MM.1S (cell line): ENCODE measurements around the gene RASSF4.
A peak's percentile ranks its signal among the peaks of the same experiment; 100 is the strongest.
"Not testable (repeated sequence)": the region's sequence is repeated elsewhere in the genome, so short reads cannot be mapped to it uniquely, and the experiment has no call there.

Source experiments
- DNase-seq: peaks from one replicate; pipeline ENCODE4 v3.0.0-alpha.2; 2015
- H2AFZ ChIP-seq: fragments of 300-600 bp; sonication (generic); 2 replicates; pipeline ENCODE4 v1.6.0; 2016; ENCODE audit warnings: antibody characterized with exemption, low read length
- H3F3A ChIP-seq: fragments of 300-600 bp; sonication (generic); 2 replicates; pipeline ENCODE4 v1.6.1; 2016; ENCODE audit warnings: mild to moderate bottlenecking, antibody characterized with exemption, low read length, moderate library complexity, mixed read lengths; ENCODE audit not compliant: insufficient read depth
- H3K27ac ChIP-seq: fragments of 300-600 bp; sonication (generic); 2 replicates; pipeline ENCODE4 v1.5.1; 2016; ENCODE audit warnings: mild to moderate bottlenecking, low read length
- H3K27me3 ChIP-seq: fragments of 300-600 bp; sonication (generic); replicated peaks from 2 replicates; pipeline ENCODE4 v1.6.0; 2016; ENCODE audit warnings: low read length; ENCODE audit not compliant: insufficient read depth
- H3K36me3 ChIP-seq: fragments of 300-600 bp; sonication (generic); replicated peaks from 2 replicates; pipeline ENCODE4 v1.6.1; 2016; ENCODE audit warnings: mild to moderate bottlenecking, low read length, mixed read lengths; ENCODE audit not compliant: insufficient read depth
- H3K4me1 ChIP-seq: fragments of 300-600 bp; sonication (generic); 2 replicates; pipeline ENCODE4 v1.6.1; 2016; ENCODE audit warnings: low read length, mixed read lengths
- H3K4me2 ChIP-seq: fragments of 300-600 bp; sonication (generic); 2 replicates; pipeline ENCODE4 v1.6.0; 2016; ENCODE audit warnings: low read depth, low read length
- H3K4me3 ChIP-seq: fragments of 300-600 bp; sonication (generic); 2 replicates; pipeline ENCODE4 v1.5.1; 2016; ENCODE audit warnings: low read length, mixed read lengths
- H3K79me2 ChIP-seq: fragments of 300-600 bp; sonication (generic); 2 replicates; pipeline ENCODE4 v1.6.1; 2016; ENCODE audit warnings: mixed run types, low read length, mixed read lengths
- H3K9ac ChIP-seq: fragments of 300-600 bp; sonication (generic); 2 replicates; pipeline ENCODE4 v1.6.1; 2016; ENCODE audit warnings: low read length, mixed read lengths
- H3K9me2 ChIP-seq: fragments of 300-600 bp; sonication (generic); replicated peaks from 2 replicates; pipeline ENCODE4 v1.6.1; 2016; ENCODE audit warnings: mild to moderate bottlenecking, low read length, mixed read lengths; ENCODE audit not compliant: insufficient read depth
- H3K9me3 ChIP-seq: fragments of 300-600 bp; sonication (generic); replicated peaks from 2 replicates; pipeline ENCODE4 v1.6.1; 2016; ENCODE audit warnings: mild to moderate bottlenecking, low read length, mixed read lengths; ENCODE audit not compliant: insufficient read depth
- H4K20me1 ChIP-seq: fragments of 300-600 bp; sonication (generic); 2 replicates; pipeline ENCODE4 v1.6.1; 2016; ENCODE audit warnings: mild to moderate bottlenecking, low read length, moderate library complexity, mixed read lengths; ENCODE audit not compliant: insufficient read depth
- EZH2 ChIP-seq: fragments of 300-600 bp; sonication (generic); optimal IDR thresholded peaks from 2 replicates; pipeline ENCODE3; 2017; ENCODE audit warnings: low read depth, mild to moderate bottlenecking, antibody characterized with exemption, low read length, mixed read lengths
- EZH2phosphoT487 ChIP-seq: fragments of 300-600 bp; sonication (generic); IDR thresholded peaks from 2 replicates; pipeline ENCODE4 v1.6.1; 2018; ENCODE audit warnings: antibody characterized with exemption, low read length
- TF ChIP-seq, protein P1 (sequence below): fragments of 300-600 bp; sonication (generic); IDR thresholded peaks from 2 replicates; pipeline ENCODE4 v1.5.1; 2016; ENCODE audit warnings: antibody characterized with exemption, low read length, mixed read lengths

The RASSF4 gene

DNA sequence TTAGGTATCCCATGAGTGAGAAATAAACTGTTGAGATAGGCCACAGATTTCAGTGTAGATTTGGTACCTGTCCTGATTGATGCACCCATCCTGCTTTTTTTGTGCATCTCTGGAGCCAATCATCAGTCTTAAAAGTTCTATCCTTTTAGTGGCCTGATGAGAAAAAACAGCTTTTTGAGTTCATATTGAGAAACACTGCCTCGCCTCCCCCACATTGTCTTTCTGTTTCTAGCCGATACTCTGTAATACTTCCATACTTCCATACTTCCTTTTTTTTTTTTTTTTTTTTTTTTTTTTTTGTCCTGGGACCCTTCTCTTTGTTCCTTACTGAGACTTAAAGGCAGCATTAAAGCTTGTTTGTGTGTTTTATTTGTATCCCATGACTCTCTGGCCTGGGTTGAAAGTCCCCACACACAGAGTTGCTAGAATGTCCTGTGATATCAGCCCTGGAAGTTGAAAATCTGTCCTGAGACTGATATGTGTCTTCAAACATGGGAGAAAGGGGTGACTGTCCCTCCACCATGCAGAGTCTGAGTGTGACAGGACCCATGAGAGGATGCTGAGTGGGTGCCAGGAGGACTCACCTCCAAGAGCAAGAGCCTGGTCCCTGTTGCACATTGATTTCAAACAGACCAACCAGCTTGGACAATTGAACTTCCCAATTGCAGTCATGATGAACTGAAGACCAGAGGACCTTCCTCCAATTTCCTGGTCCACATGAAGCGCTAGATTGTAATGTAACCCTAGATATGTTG is 46.9 kb downstream of the RASSF4 start:
- Histone ChIP-seq H3K4me3 (no peak overlapping the region), H3K36me3 (no peaks in the 10 kb centered on the region; the same call in none of the 2 replicates), H2AFZ (no peak overlapping the region), H3K9me2 (no peaks in the 10 kb centered on the region), H4K20me1 (no peaks in the 10 kb centered on the region), H3K9me3 (no peaks in the 10 kb centered on the region), H3K9ac (no peak overlapping the region), H3K27ac (no peak overlapping the region), H3K79me2 (peaks cover 35% of the 10 kb centered on the region), H3K4me1 (no peaks in the 10 kb centered on the region), H3K4me2 (no peak overlapping the region), H3F3A (peaks cover 6% of the 10 kb centered on the region; the same call in 1 of the 2 replicates), H3K27me3 (no peaks in the 10 kb centered on the region)
- TF ChIP-seq, protein P1, sequence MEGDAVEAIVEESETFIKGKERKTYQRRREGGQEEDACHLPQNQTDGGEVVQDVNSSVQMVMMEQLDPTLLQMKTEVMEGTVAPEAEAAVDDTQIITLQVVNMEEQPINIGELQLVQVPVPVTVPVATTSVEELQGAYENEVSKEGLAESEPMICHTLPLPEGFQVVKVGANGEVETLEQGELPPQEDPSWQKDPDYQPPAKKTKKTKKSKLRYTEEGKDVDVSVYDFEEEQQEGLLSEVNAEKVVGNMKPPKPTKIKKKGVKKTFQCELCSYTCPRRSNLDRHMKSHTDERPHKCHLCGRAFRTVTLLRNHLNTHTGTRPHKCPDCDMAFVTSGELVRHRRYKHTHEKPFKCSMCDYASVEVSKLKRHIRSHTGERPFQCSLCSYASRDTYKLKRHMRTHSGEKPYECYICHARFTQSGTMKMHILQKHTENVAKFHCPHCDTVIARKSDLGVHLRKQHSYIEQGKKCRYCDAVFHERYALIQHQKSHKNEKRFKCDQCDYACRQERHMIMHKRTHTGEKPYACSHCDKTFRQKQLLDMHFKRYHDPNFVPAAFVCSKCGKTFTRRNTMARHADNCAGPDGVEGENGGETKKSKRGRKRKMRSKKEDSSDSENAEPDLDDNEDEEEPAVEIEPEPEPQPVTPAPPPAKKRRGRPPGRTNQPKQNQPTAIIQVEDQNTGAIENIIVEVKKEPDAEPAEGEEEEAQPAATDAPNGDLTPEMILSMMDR, result no peak
- TF ChIP-seq EZH2 (no peak), EZH2phosphoT487 (no peak)
- no peak for DNase-seq

DNA sequence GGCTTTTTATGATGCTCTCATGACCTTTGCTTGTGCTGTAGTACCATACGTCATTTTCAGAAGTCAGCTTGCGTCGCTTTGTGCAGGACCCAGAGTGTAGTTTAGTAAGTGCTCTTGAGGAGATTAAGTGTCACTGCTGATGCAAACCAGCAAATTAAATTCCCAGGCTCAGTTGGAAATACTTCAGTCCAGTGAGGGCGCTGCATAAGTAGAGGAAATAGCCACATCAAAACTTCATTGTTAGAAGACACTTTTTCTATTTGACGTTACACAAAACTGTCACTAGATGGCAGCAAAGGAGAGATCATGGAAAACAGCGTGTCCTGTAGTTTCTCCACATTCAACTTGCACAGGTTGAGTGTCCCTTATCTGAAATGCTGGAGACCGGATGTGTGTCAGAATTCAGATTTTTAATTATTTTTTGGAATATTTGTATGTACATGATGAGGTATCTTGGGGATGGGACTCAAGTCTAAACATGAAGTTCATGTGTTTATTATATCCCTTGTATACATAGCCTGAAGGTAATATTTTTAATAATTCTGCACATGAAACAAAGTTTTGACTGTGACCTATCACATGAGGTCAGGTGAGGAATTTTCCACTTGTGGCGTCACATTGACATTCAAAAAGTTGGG is 49.0 kb downstream of the RASSF4 start:
- no peaks in the 10 kb centered on the region for H3K9me3 ChIP-seq
- peak; percentile 81 for DNase-seq

DNA sequence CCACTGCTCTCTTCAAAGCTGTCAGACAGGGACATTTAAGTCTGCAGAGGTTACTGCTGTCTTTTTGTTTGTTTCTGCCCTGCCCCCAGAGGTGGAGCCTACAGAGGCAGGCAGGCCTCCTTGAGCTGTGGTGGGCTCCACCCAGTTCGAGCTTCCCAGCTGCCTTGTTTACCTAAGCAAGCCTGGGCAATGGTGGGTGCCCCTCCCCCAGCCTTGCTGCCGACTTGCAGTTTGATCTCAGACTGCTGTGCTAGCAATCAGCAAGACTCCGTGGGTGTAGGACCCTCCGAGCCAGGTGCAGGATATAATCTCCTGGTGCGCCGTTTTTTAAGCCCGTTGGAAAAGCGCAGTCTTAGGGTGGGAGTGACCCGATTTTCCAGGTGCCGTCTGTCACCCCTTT is 55.0 kb downstream of the RASSF4 start:
- not testable (repeated sequence) for H3K4me1 ChIP-seq, H3K9ac ChIP-seq, H3K4me3 ChIP-seq, H3K27me3 ChIP-seq, H3K27ac ChIP-seq, H3K4me2 ChIP-seq, H2AFZ ChIP-seq, H3K9me2 ChIP-seq, H3K36me3 ChIP-seq, H3K9me3 ChIP-seq, H4K20me1 ChIP-seq, H3K79me2 ChIP-seq, H3F3A ChIP-seq, DNase-seq

More for the DNA sequence above, 49.0 kb downstream of the RASSF4 start:
- no peaks in the 10 kb centered on the region for H4K20me1 ChIP-seq
- no peak overlapping the region for H3K27ac ChIP-seq
- H3K36me3 ChIP-seq, result no peaks in the 10 kb centered on the region; the same call in none of the 2 replicates
- no peak overlapping the region for H2AFZ ChIP-seq
- TF ChIP-seq, protein P1, result peak; percentile 88
- TF ChIP-seq EZH2, result no peak
- H3K79me2 ChIP-seq, result peaks cover 13% of the 10 kb centered on the region
- H3K9ac ChIP-seq, result no peak overlapping the region
- no peaks in the 10 kb centered on the region for H3K4me1 ChIP-seq
- H3K4me2 ChIP-seq, result no peak overlapping the region
- no peak overlapping the region for H3K4me3 ChIP-seq
- no peaks in the 10 kb centered on the region for H3K27me3 ChIP-seq
- no peaks in the 10 kb centered on the region for H3K9me2 ChIP-seq
- no peaks in the 10 kb centered on the region; the same call in 1 of the 2 replicates for H3F3A ChIP-seq

- H3K9me2 ChIP-seq, result no peaks in the 10 kb centered on the region
- no peaks in the 10 kb centered on the region for H3F3A ChIP-seq
- H2AFZ ChIP-seq, result no peak overlapping the region
- no peaks in the 10 kb centered on the region for H3K79me2 ChIP-seq
- no peaks in the 10 kb centered on the region for H3K9me3 ChIP-seq
- H3K4me1 ChIP-seq, result no peaks in the 10 kb centered on the region
- H3K4me2 ChIP-seq, result no peak overlapping the region
- H3K4me3 ChIP-seq, result no peak overlapping the region
- TF ChIP-seq EZH2 (no peak), EZH2phosphoT487 (no peak)
- TF ChIP-seq, protein P1, result no peak
- H3K36me3 ChIP-seq, result no peaks in the 10 kb centered on the region
- no peaks in the 10 kb centered on the region for H4K20me1 ChIP-seq
- H3K27ac ChIP-seq, result no peak overlapping the region
- no peak overlapping the region for H3K9ac ChIP-seq
- no peak for DNase-seq
- H3K27me3 ChIP-seq, result no peaks in the 10 kb centered on the region
These were observed 56.0 kb downstream of the RASSF4 start for GRCh38 chr10:45015590-45015989.
